Thymus (tissue), 11 donors: Measurements from ENCODE around the gene MLXIP. TPM values are rescaled to one million over a fixed set of nuclear protein-coding genes. Genes with fewer than 3 reads are reported as not detected.

Experiments
- DNase-seq, 9 donors: peaks; one replicate each; pipeline ENCODE4 v3.0.0-alpha.2; 2013; ENCODE audit warnings: low spot score in 9 of 9, low read depth in 6 of 9, missing footprints in 1 of 9
- H3K27ac ChIP-seq, 2 donors: one replicate each; pipeline ENCODE4 v1.5.1; 2013; ENCODE audit warnings: control low read depth in 1 of 2, low read depth in 1 of 2, low read length in 1 of 2, mild to moderate bottlenecking in 1 of 2, moderate library complexity in 1 of 2
- H3K27me3 ChIP-seq, 2 donors: one replicate each; pipeline ENCODE4 v1.5.1; 2013; ENCODE audit warnings: low read length in 1 of 2; ENCODE audit not compliant: control insufficient read depth in 2 of 2, insufficient read depth in 1 of 2
- H3K36me3 ChIP-seq, 2 donors: one replicate each; pipeline ENCODE4 v1.5.1; 2013; ENCODE audit warnings: low read length in 1 of 2, mild to moderate bottlenecking in 1 of 2, moderate library complexity in 1 of 2; ENCODE audit not compliant: control insufficient read depth in 2 of 2, insufficient read depth in 2 of 2
- H3K4me1 ChIP-seq, 2 donors: one replicate each; pipeline ENCODE4 v1.5.1; 2013; ENCODE audit warnings: low read length in 2 of 2; ENCODE audit not compliant: control insufficient read depth in 2 of 2, insufficient read depth in 2 of 2
- H3K4me3 ChIP-seq, 2 donors: one replicate each; pipeline ENCODE4 v1.5.1; 2013; ENCODE audit warnings: low read length in 2 of 2, control low read depth in 1 of 2, mild to moderate bottlenecking in 1 of 2
- H3K9me3 ChIP-seq, 2 donors: one replicate each; pipeline ENCODE4 v1.5.1; 2013; ENCODE audit warnings: low read length in 1 of 2, mild to moderate bottlenecking in 1 of 2; ENCODE audit not compliant: control insufficient read depth in 2 of 2, insufficient read depth in 1 of 2
- WGBS: extraction: QIAGEN DNeasy Blood & Tissue Kit; methylation state at CpG from one replicate; pipeline ENCODE4 v1.1.7; 2013; 5-methylcytosine and 5-hydroxymethylcytosine counted together
- polyA plus RNA-seq: library from polyadenylated mRNA; stranded (reverse); fragments of 200-250 nt; gene quantifications from one replicate; pipeline ENCODE4 v1.2.3, GENCODE V29; 2013
- total RNA-seq: library from RNA; stranded (reverse); fragments of 120-200 nt; gene quantifications from one replicate; pipeline ENCODE4 v1.2.4, GENCODE V29; 2013
- donor health status: healthy.

MLXIP gene
- total and polyA plus RNA-seq, 2 donors = 10.1 to 31.9 TPM

DNA sequence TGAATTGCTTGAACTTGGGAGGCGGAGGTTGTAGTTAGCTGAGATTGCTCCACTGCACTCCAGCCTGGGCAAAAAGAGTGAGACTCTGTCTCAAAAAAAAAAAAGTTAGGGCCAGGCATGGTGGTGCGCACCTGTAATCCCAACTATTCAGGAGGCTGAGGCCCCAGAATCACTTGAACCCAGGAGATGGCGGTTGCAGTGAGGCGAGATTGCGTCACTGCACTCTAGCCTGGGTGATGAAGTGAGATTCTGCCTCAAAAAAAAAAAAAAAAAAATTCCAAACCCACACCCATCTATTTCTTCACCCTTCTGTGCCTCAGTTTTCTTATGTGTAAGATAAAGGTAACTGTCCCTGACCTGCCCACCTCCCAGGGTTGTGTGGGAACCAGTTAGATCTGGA, 11.0 kb upstream of the MLXIP start:
- 97% methylated on average over 5 of the region's 5 CpGs for WGBS
- Histone ChIP-seq H3K4me1 (peaks cover 16 to 50% of the 10 kb centered on the region in 2 donors), H3K27ac (peak overlapping the region in 1 of 2 donors; percentile 52), H3K27me3 (no peaks in the 10 kb centered on the region), H3K9me3 (peaks cover 0 to 3% of the 10 kb centered on the region in 2 donors), H3K4me3 (no peak overlapping the region), H3K36me3 (no peaks in the 10 kb centered on the region)
- DNase-seq = no peak

GRCh38 chr12:122067966-122068365, 10.6 kb upstream of the MLXIP start:
- Histone ChIP-seq H3K27me3 (no peaks in the 10 kb centered on the region), H3K4me3 (peak overlapping the region in 1 of 2 donors; percentile 3), H3K9me3 (peaks cover 0 to 3% of the 10 kb centered on the region in 2 donors), H3K4me1 (peaks cover 13 to 45% of the 10 kb centered on the region in 2 donors), H3K36me3 (no peaks in the 10 kb centered on the region), H3K27ac (peak overlapping the region; percentile 26 to 52)
- 11% methylated on average over 13 of the region's 13 CpGs for WGBS
- DNase-seq = peak in 2 of 9 donors; percentile 57 to 74

DNA sequence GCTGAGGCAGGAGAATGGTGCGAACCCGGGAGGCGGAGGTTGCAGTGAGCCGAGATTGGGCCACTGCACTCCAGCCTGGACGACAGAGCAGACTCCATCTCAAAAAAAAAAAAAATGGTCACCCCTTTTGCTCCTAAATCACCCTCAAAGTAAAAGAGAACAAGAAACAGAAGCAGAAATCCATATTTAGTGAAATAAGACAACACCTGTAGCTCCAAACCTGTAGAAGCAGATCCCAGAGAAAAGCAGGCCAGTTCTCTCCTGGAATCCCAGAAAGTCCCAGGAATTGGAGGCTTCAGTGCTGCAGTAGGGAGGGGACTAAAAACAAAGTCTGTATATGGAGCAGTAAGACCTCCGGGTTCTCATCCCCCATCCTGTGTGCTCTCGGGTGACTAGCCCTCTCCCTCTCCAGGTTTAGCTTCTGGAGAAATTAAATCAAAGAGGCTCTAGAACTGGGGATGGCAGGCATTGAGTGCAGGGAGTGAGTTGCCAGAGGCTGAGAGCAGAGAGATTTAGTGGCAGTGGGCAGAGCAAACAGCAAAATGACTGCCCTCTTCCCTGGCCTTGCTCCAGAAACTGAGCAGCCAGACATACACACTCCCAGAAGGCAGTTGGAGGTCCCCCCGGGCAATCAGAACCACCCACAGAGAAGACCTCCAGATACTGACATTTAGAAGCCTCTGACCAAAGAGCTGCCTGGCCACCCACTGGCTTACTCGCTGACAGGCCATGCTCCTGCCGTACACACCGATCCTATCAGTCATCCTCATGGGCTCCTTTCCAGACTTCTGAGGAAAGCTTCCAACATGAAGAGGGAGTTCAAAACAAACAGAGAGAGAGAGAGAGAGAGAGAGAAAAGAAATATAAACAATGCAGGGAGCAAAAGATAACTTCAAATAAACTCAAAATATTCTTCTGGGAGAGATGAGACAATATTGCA, 6.3 kb upstream of the MLXIP start:
- DNase-seq = no peak
- Histone ChIP-seq H3K27me3 (no peaks in the 10 kb centered on the region), H3K27ac (no peak overlapping the region), H3K9me3 (no peaks in the 10 kb centered on the region), H3K36me3 (no peaks in the 10 kb centered on the region), H3K4me1 (peaks cover 9 to 27% of the 10 kb centered on the region in 2 donors), H3K4me3 (no peak overlapping the region)
- WGBS = 83% methylated on average over 11 of the region's 11 CpGs

- peaks cover 3 to 20% of the 10 kb centered on the region in 2 donors for H3K4me1 ChIP-seq
- DNase-seq = no peak
- WGBS = 98% methylated on average over 1 of the region's 1 CpG
Observed at GRCh38 chr12:122073815-122074214, 4.7 kb upstream of the MLXIP start.

DNA sequence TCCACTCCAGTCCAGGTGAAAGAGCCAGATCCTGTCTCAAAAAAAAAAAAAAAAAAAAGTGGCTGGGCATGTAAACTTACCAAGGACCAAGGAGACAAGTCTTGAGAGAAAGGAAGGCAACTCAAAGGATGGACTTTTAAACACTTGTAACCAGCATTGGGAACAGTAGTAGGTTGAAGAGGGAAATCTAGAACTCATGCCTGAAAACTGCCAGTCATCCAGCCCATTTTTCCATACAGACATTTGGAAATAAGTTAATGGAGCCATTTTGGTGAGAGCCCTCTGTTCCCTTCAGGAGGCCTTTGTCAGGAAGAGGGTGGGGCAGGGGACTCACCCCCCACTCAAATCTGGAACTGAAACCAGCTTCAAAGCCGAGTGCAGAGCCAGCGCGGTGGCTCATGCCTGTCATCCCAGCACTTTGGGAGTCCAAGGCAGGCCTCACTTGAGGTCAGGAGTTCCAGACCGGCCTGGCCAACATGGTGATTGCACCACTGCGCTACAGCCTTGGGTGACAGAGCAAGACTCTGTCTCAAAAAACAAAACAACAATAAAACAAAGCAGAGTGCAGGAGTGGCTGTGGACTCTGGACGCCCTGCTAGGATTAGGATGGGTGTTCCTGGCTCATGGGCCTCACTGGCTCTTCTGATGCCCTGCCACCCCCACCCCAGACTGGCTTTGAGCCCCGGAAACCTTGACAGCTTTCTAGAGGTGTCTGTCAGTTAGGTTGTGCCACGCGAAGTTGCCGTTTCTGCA, 1.6 kb upstream of the MLXIP start:
- DNase-seq = no peak
- H3K27me3 ChIP-seq = no peaks in the 10 kb centered on the region
- peaks cover 7 to 39% of the 10 kb centered on the region in 2 donors for H3K4me1 ChIP-seq
- no peak overlapping the region for H3K4me3 ChIP-seq
- H3K9me3 ChIP-seq = peaks cover 0 to 2% of the 10 kb centered on the region in 2 donors
- 93% methylated on average over 10 of the region's 10 CpGs for WGBS
- no peaks in the 10 kb centered on the region for H3K36me3 ChIP-seq
- H3K27ac ChIP-seq = no peak overlapping the region

More at GRCh38 chr12:122073815-122074214, 4.7 kb upstream of the MLXIP start:
- Histone ChIP-seq H3K4me3 (no peak overlapping the region), H3K27me3 (no peaks in the 10 kb centered on the region), H3K9me3 (no peaks in the 10 kb centered on the region), H3K36me3 (no peaks in the 10 kb centered on the region), H3K27ac (no peak overlapping the region)

DNA sequence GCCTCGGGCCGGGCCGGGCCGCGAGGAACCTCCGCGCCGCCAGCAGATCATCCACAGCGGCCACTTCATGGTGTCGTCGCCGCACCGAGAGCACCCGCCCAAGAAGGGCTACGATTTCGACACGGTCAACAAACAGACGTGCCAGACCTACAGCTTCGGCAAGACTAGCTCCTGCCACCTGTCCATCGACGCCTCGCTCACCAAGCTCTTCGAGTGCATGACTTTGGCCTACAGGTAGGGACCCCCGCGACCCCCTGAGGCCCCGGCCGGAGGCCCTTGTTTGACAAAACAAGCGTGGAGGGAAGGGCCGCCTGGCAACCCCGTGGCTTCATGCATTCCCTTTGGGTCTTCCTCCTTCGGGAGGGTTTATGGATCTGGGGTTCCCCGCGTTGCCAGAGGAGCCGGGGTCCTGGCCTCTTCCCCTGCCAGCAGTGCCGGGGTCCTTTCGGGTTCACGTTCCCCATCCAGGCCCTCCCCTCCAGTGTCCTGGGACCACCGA, 526 bp downstream of the MLXIP start:
- WGBS = under 1% methylated on average over 38 of the region's 38 CpGs
- DNase-seq = peak in 1 of 9 donors; percentile 50
- Histone ChIP-seq H3K4me1 (peaks cover 19 to 56% of the 10 kb centered on the region in 2 donors), H3K9me3 (peaks cover 0 to 2% of the 10 kb centered on the region in 2 donors), H3K27ac (peak overlapping the region; percentile 90 to 91), H3K27me3 (no peaks in the 10 kb centered on the region), H3K36me3 (peaks cover 0 to 2% of the 10 kb centered on the region in 2 donors), H3K4me3 (peak overlapping the region; percentile 91 to 95)

GRCh38 chr12:122079532-122080081, 1.1 kb downstream of the MLXIP start:
- WGBS = under 1% methylated on average over 13 of the region's 13 CpGs
- Histone ChIP-seq H3K27me3 (no peaks in the 10 kb centered on the region), H3K9me3 (peaks cover 0 to 2% of the 10 kb centered on the region in 2 donors), H3K27ac (peak overlapping the region; percentile 90 to 91), H3K4me3 (peak overlapping the region; percentile 91 to 95), H3K36me3 (peaks cover 0 to 5% of the 10 kb centered on the region in 2 donors), H3K4me1 (peaks cover 23 to 62% of the 10 kb centered on the region in 2 donors)
- peak in 1 of 9 donors; percentile 65 for DNase-seq

- WGBS = 10% methylated on average over 18 of the region's 18 CpGs
- H3K4me1 ChIP-seq = peaks cover 23 to 70% of the 10 kb centered on the region in 2 donors
- H3K27ac ChIP-seq = peak overlapping the region; percentile 90 to 91
- H3K4me3 ChIP-seq = peak overlapping the region; percentile 91 to 95
- H3K27me3 ChIP-seq = no peaks in the 10 kb centered on the region
- DNase-seq = peak in 1 of 9 donors; percentile 46
- peaks cover 5 to 12% of the 10 kb centered on the region in 2 donors for H3K36me3 ChIP-seq
- peaks cover 0 to 2% of the 10 kb centered on the region in 2 donors for H3K9me3 ChIP-seq
Observed at GRCh38 chr12:122080149-122081082, 1.9 kb downstream of the MLXIP start.
